Measurements from ENCODE around the gene ATAD3C. TPM values are rescaled to one million over a fixed set of nuclear protein-coding genes. Genes with fewer than 3 reads are reported as not detected.
"Not testable (repeated sequence)": the region's sequence is repeated elsewhere in the genome, so short reads cannot be mapped to it uniquely, and the experiment has no call there.

The ATAD3C gene
- total RNA-seq, 4 donors from 2014 or later: 0.42 to 9.9 (median 3.2) TPM

- TF ChIP-seq POLR2A (IDR thresholded peaks at IDR 0.05): no peak
- TF ChIP-seq EP300 (IDR thresholded peaks at IDR 0.05): no peak
- TF ChIP-seq, protein P1, sequence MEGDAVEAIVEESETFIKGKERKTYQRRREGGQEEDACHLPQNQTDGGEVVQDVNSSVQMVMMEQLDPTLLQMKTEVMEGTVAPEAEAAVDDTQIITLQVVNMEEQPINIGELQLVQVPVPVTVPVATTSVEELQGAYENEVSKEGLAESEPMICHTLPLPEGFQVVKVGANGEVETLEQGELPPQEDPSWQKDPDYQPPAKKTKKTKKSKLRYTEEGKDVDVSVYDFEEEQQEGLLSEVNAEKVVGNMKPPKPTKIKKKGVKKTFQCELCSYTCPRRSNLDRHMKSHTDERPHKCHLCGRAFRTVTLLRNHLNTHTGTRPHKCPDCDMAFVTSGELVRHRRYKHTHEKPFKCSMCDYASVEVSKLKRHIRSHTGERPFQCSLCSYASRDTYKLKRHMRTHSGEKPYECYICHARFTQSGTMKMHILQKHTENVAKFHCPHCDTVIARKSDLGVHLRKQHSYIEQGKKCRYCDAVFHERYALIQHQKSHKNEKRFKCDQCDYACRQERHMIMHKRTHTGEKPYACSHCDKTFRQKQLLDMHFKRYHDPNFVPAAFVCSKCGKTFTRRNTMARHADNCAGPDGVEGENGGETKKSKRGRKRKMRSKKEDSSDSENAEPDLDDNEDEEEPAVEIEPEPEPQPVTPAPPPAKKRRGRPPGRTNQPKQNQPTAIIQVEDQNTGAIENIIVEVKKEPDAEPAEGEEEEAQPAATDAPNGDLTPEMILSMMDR (IDR thresholded peaks at IDR 0.05): no peak
- H3K9me3 ChIP-seq: no peaks in the 10 kb centered on the region
- WGBS, 2 donors: 73 to 76% methylated on average over 20 of the region's 20 CpGs
- peaks cover 4 to 75% (median 33%) of the 10 kb centered on the region in 4 donors for H3K4me1 ChIP-seq
- H3K4me3 ChIP-seq: no peak overlapping the region
- H3K36me3 ChIP-seq: peaks cover 0 to 69% (median 9%) of the 10 kb centered on the region in 3 donors
- H3K27me3 ChIP-seq: no peaks in the 10 kb centered on the region
- no peak overlapping the region for H3K27ac ChIP-seq
- no peak for DNase-seq (ENCODE audit: low spot score in 2 of 2)
Measured at GRCh38 chr1:1402072-1402900, 47.2 kb upstream of the ATAD3C start.

GRCh38 chr1:1402901-1403392 is 46.5 kb upstream of the ATAD3C start:
- not testable (repeated sequence) for DNase-seq (ENCODE audit: low spot score in 2 of 2); H3K4me3 ChIP-seq; H3K27ac ChIP-seq; H3K9me3 ChIP-seq; H3K27me3 ChIP-seq
- WGBS, 2 donors: 80 to 83% methylated on average over 9 of the region's 9 CpGs
- peaks cover 0 to 63% (median 5%) of the 10 kb centered on the region in 3 donors for H3K36me3 ChIP-seq
- peaks cover 4 to 70% (median 32%) of the 10 kb centered on the region in 4 donors for H3K4me1 ChIP-seq

- no peak overlapping the region for H3K27ac ChIP-seq
- H3K4me1 ChIP-seq: peaks cover 4 to 71% (median 30%) of the 10 kb centered on the region in 4 donors
- H3K9me3 ChIP-seq: no peaks in the 10 kb centered on the region
- no peaks in the 10 kb centered on the region for H3K27me3 ChIP-seq
- WGBS, 2 donors: 56 to 64% methylated on average over 7 of the region's 7 CpGs
- DNase-seq (ENCODE audit: low spot score in 2 of 2): no peak
- TF ChIP-seq, protein P1 (IDR thresholded peaks at IDR 0.05): no peak
- TF ChIP-seq POLR2A (IDR thresholded peaks at IDR 0.05): no peak
- TF ChIP-seq EP300 (IDR thresholded peaks at IDR 0.05): no peak
- H3K4me3 ChIP-seq: no peak overlapping the region
- peaks cover 0 to 61% (median 5%) of the 10 kb centered on the region in 3 donors for H3K36me3 ChIP-seq
Measured at GRCh38 chr1:1403653-1404052, 45.8 kb upstream of the ATAD3C start.

GRCh38 chr1:1406101-1406820 is 43.2 kb upstream of the ATAD3C start:
- H3K36me3 ChIP-seq: peaks cover 0 to 55% (median 0%) of the 10 kb centered on the region in 3 donors
- peaks cover 4 to 72% (median 21%) of the 10 kb centered on the region in 4 donors for H3K4me1 ChIP-seq
- no peak for TF ChIP-seq POLR2A (IDR thresholded peaks at IDR 0.05)
- no peaks in the 10 kb centered on the region for H3K27me3 ChIP-seq
- no peak for DNase-seq (ENCODE audit: low spot score in 2 of 2)
- H3K4me3 ChIP-seq: peak overlapping the region; percentile 76 to 98 (median 88)
- WGBS, 2 donors: 37 to 41% methylated on average over 43 of the region's 43 CpGs
- no peaks in the 10 kb centered on the region for H3K9me3 ChIP-seq
- H3K27ac ChIP-seq: peak overlapping the region; percentile 53 to 91 (median 84)

GRCh38 chr1:1406821-1407635 is 42.5 kb upstream of the ATAD3C start, which contains the start of gene MRPL20:
Gene MRPL20 (minus strand): TSS chr1:1407293. CDS start chr1:1407217, 76 bp downstream.
- Histone ChIP-seq H3K36me3 (peaks cover 0 to 47% (median 0%) of the 10 kb centered on the region in 3 donors), H3K4me1 (peaks cover 4 to 65% (median 21%) of the 10 kb centered on the region in 4 donors), H3K4me3 (peak within 1 kb of the TSS; percentile 76 to 98 (median 88)), H3K9me3 (no peaks in the 10 kb centered on the region), H3K27me3 (no peaks in the 10 kb centered on the region), H3K27ac (peak within 1 kb of the TSS; percentile 53 to 91 (median 86))
- peak; percentile 88 to 90 for DNase-seq (ENCODE audit: low spot score in 2 of 2)
- TF ChIP-seq, protein P1 (IDR thresholded peaks at IDR 0.05): peak in 1 of 5 experiments; percentile 28
- peak; percentile 82 to 98 for TF ChIP-seq EP300 (IDR thresholded peaks at IDR 0.05)
- TF ChIP-seq POLR2A (IDR thresholded peaks at IDR 0.05): peak; percentile 40 to 75
- WGBS, 2 donors: 0% methylated on average over 49 to 76 of the region's 98 CpGs
